Lung (tissue), 12 donors: ENCODE measurements around the gene GPR176. TPM values are rescaled to one million over a fixed set of nuclear protein-coding genes. Genes with fewer than 3 reads are reported as not detected.

Experiments used
- ATAC-seq: fragments of 200-7000 bp; cut with Tn5 transposase; one replicate; pipeline ENCODE4 v1.9.1; 2020; ENCODE audit warnings: moderate number of reproducible peaks; ENCODE audit not compliant: insufficient read depth, low FRiP score
- DNase-seq, 3 donors: peaks; one replicate each; pipeline ENCODE4 v3.0.0-alpha.2; 2013 to 2017
- H3K27ac ChIP-seq, 2 donors: one replicate each; pipeline ENCODE4 v1.5.1; 2013; ENCODE audit warnings: mild to moderate bottlenecking in 2 of 2, moderate library complexity in 2 of 2, control low read depth in 1 of 2, inconsistent platforms in 1 of 2, low read depth in 1 of 2, low read length in 1 of 2
- H3K27me3 ChIP-seq, 3 donors: one replicate each; pipeline ENCODE4 v1.5.1; 2013; ENCODE audit warnings: low read length in 2 of 3; ENCODE audit not compliant: control insufficient read depth in 3 of 3, insufficient read depth in 3 of 3
- H3K36me3 ChIP-seq, 4 donors: one replicate each; pipeline ENCODE4 v1.5.1; 2013; ENCODE audit warnings: low read length in 4 of 4, mild to moderate bottlenecking in 1 of 4, moderate library complexity in 1 of 4; ENCODE audit not compliant: control insufficient read depth in 4 of 4, insufficient read depth in 4 of 4
- H3K4me1 ChIP-seq, 5 donors: one replicate each; pipeline ENCODE4 v1.5.1; 2013; ENCODE audit warnings: low read length in 5 of 5, mild to moderate bottlenecking in 2 of 5, moderate library complexity in 1 of 5; ENCODE audit not compliant: control insufficient read depth in 5 of 5, insufficient read depth in 5 of 5
- H3K4me3 ChIP-seq: one replicate; pipeline ENCODE4 v1.5.1; 2013; ENCODE audit warnings: mild to moderate bottlenecking, control low read depth, moderate library complexity
- H3K9ac ChIP-seq, 2 donors: one replicate each; pipeline ENCODE4 v1.5.1; 2013; ENCODE audit warnings: low read length in 2 of 2, control low read depth in 1 of 2; ENCODE audit not compliant: insufficient read depth in 1 of 2
- H3K9me3 ChIP-seq, 4 donors: one replicate each; pipeline ENCODE4 v1.5.1; 2013; ENCODE audit warnings: low read length in 3 of 4, mild to moderate bottlenecking in 1 of 4, moderate library complexity in 1 of 4; ENCODE audit not compliant: control insufficient read depth in 4 of 4, insufficient read depth in 3 of 4
- WGBS, 2 donors: extraction: QIAGEN DNeasy Blood & Tissue Kit; methylation state at CpG; one replicate each; pipeline ENCODE4 v1.1.7; 2013; 5-methylcytosine and 5-hydroxymethylcytosine counted together
- polyA plus RNA-seq, 2 donors: library from polyadenylated mRNA; stranded (reverse); fragments of 200-250 nt; gene quantifications; one replicate each; pipeline ENCODE4 v1.2.1, GENCODE V29; 2013
- total RNA-seq, 2 donors: library from RNA; depleted of rRNA in 1 of 2; stranded (reverse); fragments of >200 nt in 1 of 2; gene quantifications; one replicate each; pipeline ENCODE4 v1.2.1, GENCODE V29; 2014 to 2021
- TF ChIP-seq, protein P1 (sequence below): IDR thresholded peaks from 2 replicates; pipeline ENCODE4 v1.5.1; 2012; ENCODE audit warnings: mild to moderate bottlenecking; ENCODE audit errors: control extremely low read depth, extremely low read depth
- donor health status: control.
- donor health status: control.
- donor health status: Bipolar disorder and iron deficiency.
- donor health status: healthy.
- donor health status: DM: yes; HTN: yes; CAD: no.

The GPR176 gene
- total and polyA plus RNA-seq, 4 donors: 1.7 to 9.0 (median 6.6) TPM

DNA sequence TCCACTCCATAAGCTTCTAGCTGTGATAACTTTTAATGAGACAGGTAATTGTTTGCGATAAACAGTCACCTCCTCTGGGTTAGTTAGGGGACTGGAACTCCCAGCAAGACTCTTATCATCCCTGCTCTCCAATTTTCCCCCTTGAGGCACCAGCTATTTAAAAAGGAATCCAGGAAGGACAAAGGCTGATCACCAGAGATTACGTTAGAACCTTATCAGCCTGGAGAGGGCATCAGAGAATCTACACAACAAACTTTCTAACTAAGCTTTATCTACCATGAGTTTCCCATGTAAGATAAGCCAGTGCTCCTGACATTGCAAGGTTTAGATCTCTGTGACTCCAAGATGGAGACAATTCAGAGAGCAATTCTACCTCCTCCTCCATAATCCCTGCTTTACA is 31.3 kb downstream of the GPR176 start:
- Histone ChIP-seq H3K9ac (no peak overlapping the region), H3K27me3 (no peaks in the 10 kb centered on the region), H3K9me3 (no peaks in the 10 kb centered on the region), H3K4me3 (no peak overlapping the region), H3K36me3 (no peaks in the 10 kb centered on the region), H3K4me1 (peaks cover 0 to 2% (median 0%) of the 10 kb centered on the region in 5 donors), H3K27ac (no peak overlapping the region)
- TF ChIP-seq, protein P1, sequence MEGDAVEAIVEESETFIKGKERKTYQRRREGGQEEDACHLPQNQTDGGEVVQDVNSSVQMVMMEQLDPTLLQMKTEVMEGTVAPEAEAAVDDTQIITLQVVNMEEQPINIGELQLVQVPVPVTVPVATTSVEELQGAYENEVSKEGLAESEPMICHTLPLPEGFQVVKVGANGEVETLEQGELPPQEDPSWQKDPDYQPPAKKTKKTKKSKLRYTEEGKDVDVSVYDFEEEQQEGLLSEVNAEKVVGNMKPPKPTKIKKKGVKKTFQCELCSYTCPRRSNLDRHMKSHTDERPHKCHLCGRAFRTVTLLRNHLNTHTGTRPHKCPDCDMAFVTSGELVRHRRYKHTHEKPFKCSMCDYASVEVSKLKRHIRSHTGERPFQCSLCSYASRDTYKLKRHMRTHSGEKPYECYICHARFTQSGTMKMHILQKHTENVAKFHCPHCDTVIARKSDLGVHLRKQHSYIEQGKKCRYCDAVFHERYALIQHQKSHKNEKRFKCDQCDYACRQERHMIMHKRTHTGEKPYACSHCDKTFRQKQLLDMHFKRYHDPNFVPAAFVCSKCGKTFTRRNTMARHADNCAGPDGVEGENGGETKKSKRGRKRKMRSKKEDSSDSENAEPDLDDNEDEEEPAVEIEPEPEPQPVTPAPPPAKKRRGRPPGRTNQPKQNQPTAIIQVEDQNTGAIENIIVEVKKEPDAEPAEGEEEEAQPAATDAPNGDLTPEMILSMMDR: no peak
- WGBS, 2 donors: 74 to 75% methylated on average over 2 of the region's 2 CpGs
- DNase-seq (no peak), ATAC-seq (no peak)

DNA sequence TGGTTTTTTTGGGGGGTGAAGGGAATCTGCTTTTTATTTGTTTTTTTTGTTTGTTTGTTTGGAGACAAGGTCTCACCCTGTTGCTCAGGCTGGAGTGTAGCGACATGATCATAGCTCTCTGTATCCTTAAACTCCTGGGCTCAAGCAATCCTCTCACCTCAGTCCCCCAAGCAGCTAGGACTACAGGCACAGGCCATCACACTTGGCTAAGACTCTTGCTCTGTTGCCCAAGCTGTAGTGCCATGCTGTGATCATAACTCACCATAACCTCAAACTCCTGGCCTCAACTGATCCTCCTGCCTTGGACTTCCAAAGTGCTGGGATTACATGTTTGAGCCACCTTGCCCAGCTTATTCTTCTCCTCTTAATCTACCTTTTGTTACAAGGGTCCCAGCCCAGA is 31.8 kb downstream of the GPR176 start:
- TF ChIP-seq, protein P1: no peak
- no peak overlapping the region for H3K27ac ChIP-seq
- ATAC-seq (no peak), DNase-seq (no peak)
- peaks cover 0 to 2% (median 0%) of the 10 kb centered on the region in 5 donors for H3K4me1 ChIP-seq
- H3K9ac ChIP-seq: peak overlapping the region in 1 of 2 donors; percentile 26
- no peaks in the 10 kb centered on the region for H3K27me3 ChIP-seq
- 85 to 100% methylated on average over 1 of the region's 1 CpG for WGBS, 2 donors
- no peaks in the 10 kb centered on the region for H3K36me3 ChIP-seq
- no peaks in the 10 kb centered on the region for H3K9me3 ChIP-seq
- H3K4me3 ChIP-seq: no peak overlapping the region

DNA sequence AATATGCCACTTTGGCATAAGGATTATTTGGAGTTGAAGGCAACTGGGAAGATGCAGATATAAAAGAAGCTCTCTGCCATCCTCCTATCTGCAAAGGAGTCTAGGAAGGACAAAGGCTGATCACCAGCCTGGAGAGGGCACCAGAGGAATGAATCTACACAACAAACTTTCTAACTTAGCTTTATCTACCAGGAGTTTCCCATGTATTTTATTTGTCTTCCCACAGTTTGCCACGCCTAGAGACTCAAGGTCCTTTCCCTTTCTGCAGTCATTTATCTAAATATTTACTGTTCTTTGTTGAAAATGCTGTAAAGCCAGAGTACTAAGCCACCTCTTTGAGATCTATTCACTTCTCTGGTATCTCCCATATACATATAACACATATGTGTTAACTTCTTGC is 32.2 kb downstream of the GPR176 start:
- Histone ChIP-seq H3K27me3 (no peaks in the 10 kb centered on the region), H3K9ac (peak overlapping the region in 1 of 2 donors; percentile 26)
- 11 to 71% methylated on average over 1 of the region's 1 CpG for WGBS, 2 donors

More for the DNA sequence above, 32.2 kb downstream of the GPR176 start:
- Histone ChIP-seq H3K36me3 (no peaks in the 10 kb centered on the region), H3K4me3 (no peak overlapping the region), H3K9me3 (no peaks in the 10 kb centered on the region), H3K4me1 (peaks cover 0 to 2% (median 0%) of the 10 kb centered on the region in 5 donors), H3K27ac (no peak overlapping the region)
- TF ChIP-seq, protein P1: no peak
- ATAC-seq: no peak
- DNase-seq: peak; percentile 13 to 52 (median 42)
